Retinal pigment epithelial cell (primary cell): Measurements from ENCODE around the gene TMC7.
"Not testable (repeated sequence)": the region's sequence is repeated elsewhere in the genome, so short reads cannot be mapped to it uniquely, and the experiment has no call there.

Experiments used
- DNase-seq: peaks from one replicate; pipeline ENCODE4 v3.0.0-alpha.2; 2010; ENCODE audit warnings: low read depth
- H3K4me3 ChIP-seq: 2 replicates; pipeline ENCODE4 v1.5.1; 2011; ENCODE audit warnings: mild to moderate bottlenecking, low read length, control low read depth, moderate library complexity
- TF ChIP-seq, protein P1 (sequence below): conservative IDR thresholded peaks from 2 replicates; pipeline ENCODE4 v1.5.1; 2011; ENCODE audit warnings: low read depth, low read length, control low read depth, inconsistent platforms

Gene TMC7

GRCh38 chr16:18965555-18965954, 18.2 kb upstream of the TMC7 start:
- TF ChIP-seq, protein P1, sequence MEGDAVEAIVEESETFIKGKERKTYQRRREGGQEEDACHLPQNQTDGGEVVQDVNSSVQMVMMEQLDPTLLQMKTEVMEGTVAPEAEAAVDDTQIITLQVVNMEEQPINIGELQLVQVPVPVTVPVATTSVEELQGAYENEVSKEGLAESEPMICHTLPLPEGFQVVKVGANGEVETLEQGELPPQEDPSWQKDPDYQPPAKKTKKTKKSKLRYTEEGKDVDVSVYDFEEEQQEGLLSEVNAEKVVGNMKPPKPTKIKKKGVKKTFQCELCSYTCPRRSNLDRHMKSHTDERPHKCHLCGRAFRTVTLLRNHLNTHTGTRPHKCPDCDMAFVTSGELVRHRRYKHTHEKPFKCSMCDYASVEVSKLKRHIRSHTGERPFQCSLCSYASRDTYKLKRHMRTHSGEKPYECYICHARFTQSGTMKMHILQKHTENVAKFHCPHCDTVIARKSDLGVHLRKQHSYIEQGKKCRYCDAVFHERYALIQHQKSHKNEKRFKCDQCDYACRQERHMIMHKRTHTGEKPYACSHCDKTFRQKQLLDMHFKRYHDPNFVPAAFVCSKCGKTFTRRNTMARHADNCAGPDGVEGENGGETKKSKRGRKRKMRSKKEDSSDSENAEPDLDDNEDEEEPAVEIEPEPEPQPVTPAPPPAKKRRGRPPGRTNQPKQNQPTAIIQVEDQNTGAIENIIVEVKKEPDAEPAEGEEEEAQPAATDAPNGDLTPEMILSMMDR: no peak

DNA sequence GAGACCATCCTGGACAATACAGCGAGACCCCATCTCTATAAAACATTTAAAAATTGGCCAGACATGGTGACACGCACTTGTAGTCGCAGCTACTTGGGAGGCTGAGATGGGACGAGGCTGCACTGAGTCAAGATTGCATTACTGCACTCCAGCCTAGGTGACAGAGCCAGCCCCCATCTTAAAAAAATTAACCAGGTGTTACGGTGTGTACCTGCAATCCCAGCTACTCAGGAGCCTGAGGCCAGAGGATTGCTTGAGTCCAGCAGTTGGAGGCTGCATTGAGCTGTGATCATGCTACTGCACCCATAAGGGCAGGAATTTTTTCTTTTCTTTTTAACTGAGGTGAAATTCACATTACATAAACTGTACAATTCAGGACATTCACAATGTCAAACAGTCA, 16.9 kb upstream of the TMC7 start:
- TF ChIP-seq, protein P1: no peak
- DNase-seq: no peak
- H3K4me3 ChIP-seq: no peak overlapping the region

More at GRCh38 chr16:18965555-18965954, 18.2 kb upstream of the TMC7 start:
- DNase-seq: no peak
- H3K4me3 ChIP-seq: no peak overlapping the region

GRCh38 chr16:18969050-18969854, 14.5 kb upstream of the TMC7 start:
- DNase-seq: no peak
- TF ChIP-seq, protein P1: peak; percentile 88
- H3K4me3 ChIP-seq: peak overlapping the region; percentile 35

DNA sequence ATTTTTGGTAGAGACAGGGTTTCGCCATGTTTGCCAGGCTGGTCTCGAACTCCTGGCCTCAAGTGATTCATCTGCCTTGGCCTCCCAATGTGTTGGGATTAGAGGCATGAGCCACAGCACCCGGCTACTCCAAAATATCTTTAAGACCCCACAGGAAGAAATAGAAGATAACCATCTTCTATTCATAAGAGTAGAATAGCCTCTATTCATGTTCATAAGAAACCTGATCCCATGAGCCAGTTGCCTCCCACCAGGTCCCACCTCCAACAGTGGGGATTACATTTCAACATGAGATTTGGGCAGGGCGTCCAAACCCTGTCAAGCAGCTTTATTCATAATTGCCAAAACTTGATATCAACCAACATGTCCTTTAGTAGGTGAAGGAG, 13.9 kb upstream of the TMC7 start:
- TF ChIP-seq, protein P1: no peak
- DNase-seq: no peak
- H3K4me3 ChIP-seq: no peak overlapping the region

DNA sequence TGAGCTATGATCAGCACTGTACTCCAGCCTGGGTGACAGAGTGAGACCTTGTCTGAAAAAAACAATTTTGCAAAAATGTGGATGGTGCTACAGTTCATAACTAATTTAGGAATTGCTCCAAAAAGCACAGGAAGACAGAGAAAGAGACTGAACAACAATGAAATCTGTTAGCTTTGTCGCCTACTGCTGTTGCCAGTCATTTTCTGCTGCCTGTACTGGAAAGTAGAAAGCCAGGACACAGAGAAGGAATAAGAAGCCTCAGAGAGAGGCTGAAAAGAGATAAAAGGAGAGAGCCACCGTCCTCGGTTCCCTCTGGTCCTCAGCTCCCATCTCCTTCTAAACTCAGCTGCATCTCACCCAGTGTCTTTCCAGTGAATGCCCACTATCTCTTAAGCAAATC, 8.6 kb upstream of the TMC7 start:
- no peak overlapping the region for H3K4me3 ChIP-seq
- TF ChIP-seq, protein P1: no peak
- DNase-seq: no peak

DNA sequence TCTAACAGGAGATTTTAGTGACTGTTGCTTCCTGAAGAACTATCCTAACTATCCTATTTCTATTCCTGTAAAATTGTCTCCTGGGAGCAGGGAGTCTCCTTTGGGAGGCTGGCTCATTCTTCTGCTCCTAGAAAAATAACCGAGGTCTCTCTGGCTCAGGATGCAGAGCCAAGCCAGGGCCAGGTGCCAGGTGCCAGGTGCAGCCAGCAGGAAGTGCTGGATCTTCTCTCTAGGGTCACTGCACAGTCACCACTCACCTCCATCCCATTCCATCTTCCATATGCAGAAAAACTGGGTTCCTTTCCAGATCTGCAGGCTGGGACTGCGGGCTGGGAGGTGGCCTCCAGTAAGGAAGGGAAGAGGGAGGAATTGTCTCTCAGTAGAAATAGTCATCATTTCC, 3.8 kb upstream of the TMC7 start:
- TF ChIP-seq, protein P1: no peak
- H3K4me3 ChIP-seq: no peak overlapping the region
- DNase-seq: no peak

GRCh38 chr16:18984435-18985005, 786 bp downstream of the TMC7 start:
- no peak for DNase-seq
- peak overlapping the region; percentile 66 for H3K4me3 ChIP-seq
- TF ChIP-seq, protein P1: no peak

- not testable (repeated sequence) for H3K4me3 ChIP-seq, DNase-seq
Measured at GRCh38 chr16:18985256-18985655, 1.5 kb downstream of the TMC7 start.

DNA sequence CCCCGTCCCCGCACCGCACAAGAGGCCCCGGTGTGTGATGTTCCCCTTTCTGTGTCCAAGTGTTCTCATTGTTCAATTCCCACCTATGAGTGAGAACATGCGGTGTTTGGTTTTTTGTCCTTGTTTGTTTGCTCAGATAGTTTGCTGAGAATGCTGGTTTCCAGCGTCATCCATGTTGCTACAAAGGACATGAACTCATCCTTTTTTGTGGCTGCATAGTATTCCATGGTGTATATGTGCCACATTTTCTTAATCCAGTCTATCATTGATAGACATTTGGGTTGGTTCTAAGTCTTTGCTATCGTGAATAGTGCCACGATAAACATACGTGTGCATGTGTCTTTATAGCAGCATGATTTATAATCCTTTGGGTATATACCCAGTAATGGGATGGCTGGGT, 8.0 kb downstream of the TMC7 start:
- not testable (repeated sequence) for H3K4me3 ChIP-seq

GRCh38 chr16:18993531-18993930, 9.8 kb downstream of the TMC7 start:
- not testable (repeated sequence) for H3K4me3 ChIP-seq, DNase-seq

More for the DNA sequence above, 8.0 kb downstream of the TMC7 start:
- DNase-seq: not testable (repeated sequence)

DNA sequence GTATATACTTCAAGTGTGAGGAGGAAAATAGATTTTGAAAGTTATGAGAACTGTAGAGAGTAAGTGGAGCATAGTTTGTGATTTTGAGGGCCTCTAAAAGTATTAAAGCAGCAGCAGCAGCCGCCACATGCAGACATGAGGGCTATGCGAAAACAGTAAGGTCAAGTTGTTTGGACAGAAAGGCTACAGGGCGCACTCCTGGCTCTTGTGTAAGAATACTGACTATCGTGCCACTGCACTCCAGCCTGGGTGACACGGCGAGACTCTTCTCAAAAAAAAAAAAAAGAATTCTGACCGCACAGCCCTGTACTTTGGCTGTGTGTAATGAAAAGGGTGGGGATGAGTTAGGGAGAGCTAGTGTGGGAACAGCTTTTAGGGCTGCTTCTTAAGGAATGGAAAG, 10.4 kb downstream of the TMC7 start:
- not testable (repeated sequence) for H3K4me3 ChIP-seq, DNase-seq
